ENCODE measurements around the gene DSG3.

DSG3 gene

GRCh38 chr18:31436825-31437224 lies 10.7 kb upstream of the DSG3 start:
- no peak for DNase-seq (ENCODE audit: low spot score)

- no peak for DNase-seq (ENCODE audit: low spot score)
Observed at GRCh38 chr18:31438402-31438801, 9.1 kb upstream of the DSG3 start.

GRCh38 chr18:31439807-31440325 lies 7.7 kb upstream of the DSG3 start:
- no peak for DNase-seq (ENCODE audit: low spot score)

GRCh38 chr18:31440787-31441186 lies 6.8 kb upstream of the DSG3 start:
- DNase-seq (ENCODE audit: low spot score) = no peak

- DNase-seq (ENCODE audit: low spot score) = no peak
Observed at GRCh38 chr18:31441493-31441892, 6.0 kb upstream of the DSG3 start.

GRCh38 chr18:31444142-31444541 lies 3.4 kb upstream of the DSG3 start:
- DNase-seq (ENCODE audit: low spot score) = no peak

- no peak for DNase-seq (ENCODE audit: low spot score)
Observed at GRCh38 chr18:31445908-31446307, 1.6 kb upstream of the DSG3 start.

- no peak for DNase-seq (ENCODE audit: low spot score)
Observed at GRCh38 chr18:31446854-31447253, 687 bp upstream of the DSG3 start.

- no peak for DNase-seq (ENCODE audit: low spot score)
Observed at GRCh38 chr18:31450409-31450808, 2.9 kb downstream of the DSG3 start.

GRCh38 chr18:31451625-31452024 lies 4.1 kb downstream of the DSG3 start:
- DNase-seq (ENCODE audit: low spot score) = no peak

- no peak for DNase-seq (ENCODE audit: low spot score)
Observed at GRCh38 chr18:31454066-31454708, 6.6 kb downstream of the DSG3 start.

GRCh38 chr18:31469629-31470028 lies 22.1 kb downstream of the DSG3 start:
- no peak for DNase-seq (ENCODE audit: low spot score)

GRCh38 chr18:31478688-31479087 lies 31.1 kb downstream of the DSG3 start:
- no peak for DNase-seq (ENCODE audit: low spot score)

- DNase-seq (ENCODE audit: low spot score) = no peak
Observed at GRCh38 chr18:31482051-31482450, 34.5 kb downstream of the DSG3 start.

GRCh38 chr18:31483396-31483795 lies 35.9 kb downstream of the DSG3 start:
- DNase-seq (ENCODE audit: low spot score) = no peak

- DNase-seq (ENCODE audit: low spot score) = no peak
Observed at GRCh38 chr18:31484461-31484860, 36.9 kb downstream of the DSG3 start.

GRCh38 chr18:31486165-31486564 lies 38.6 kb downstream of the DSG3 start:
- no peak for DNase-seq (ENCODE audit: low spot score)

- DNase-seq (ENCODE audit: low spot score) = no peak
Observed at GRCh38 chr18:31487246-31488015, 39.9 kb downstream of the DSG3 start.

- no peak for DNase-seq (ENCODE audit: low spot score)
Observed at GRCh38 chr18:31489311-31489710, 41.8 kb downstream of the DSG3 start.

- DNase-seq (ENCODE audit: low spot score) = no peak
Observed at GRCh38 chr18:31490387-31490786, 42.8 kb downstream of the DSG3 start.

- DNase-seq (ENCODE audit: low spot score) = no peak
Observed at GRCh38 chr18:31490833-31491232, 43.3 kb downstream of the DSG3 start.

- no peak for DNase-seq (ENCODE audit: low spot score)
Observed at GRCh38 chr18:31491586-31491985, 44.0 kb downstream of the DSG3 start.

GRCh38 chr18:31492671-31493070 lies 45.1 kb downstream of the DSG3 start:
- no peak for DNase-seq (ENCODE audit: low spot score)

GRCh38 chr18:31493171-31493570 lies 45.6 kb downstream of the DSG3 start:
- no peak for DNase-seq (ENCODE audit: low spot score)
